Right cardiac atrium (tissue), 5 donors: Measurements from ENCODE around the gene CLEC18A. TPM values are rescaled to one million over a fixed set of nuclear protein-coding genes. Genes with fewer than 3 reads are reported as not detected.
"Not testable (repeated sequence)": the region's sequence is repeated elsewhere in the genome, so short reads cannot be mapped to it uniquely, and the experiment has no call there.

Experiments
- ATAC-seq, 2 donors: fragments of 200-7000 bp; cut with Tn5 transposase; one replicate each; pipeline versions ENCODE4 v1.8.0 to v1.9.1; 2020; ENCODE audit warnings: moderate library complexity in 2 of 2, mild to moderate bottlenecking in 1 of 2
- DNase-seq, 3 donors: peaks; one replicate each; pipeline ENCODE4 v3.0.0-alpha.2; 2020
- H3K27ac ChIP-seq: one replicate; pipeline ENCODE4 v1.5.1; 2013; ENCODE audit warnings: mild to moderate bottlenecking, low read length, control low read depth, moderate library complexity
- H3K27me3 ChIP-seq: one replicate; pipeline ENCODE4 v1.6.1; 2013; ENCODE audit not compliant: control insufficient read depth, insufficient read depth
- H3K4me1 ChIP-seq: one replicate; pipeline ENCODE4 v1.6.1; 2013; ENCODE audit warnings: low read length; ENCODE audit not compliant: control insufficient read depth, insufficient read depth
- H3K4me3 ChIP-seq: one replicate; pipeline ENCODE4 v1.5.1; 2013; ENCODE audit warnings: low read length, control low read depth
- H3K9me3 ChIP-seq: one replicate; pipeline ENCODE4 v1.6.1; 2013; ENCODE audit warnings: low read length; ENCODE audit not compliant: control insufficient read depth
- WGBS: extraction: QIAGEN DNeasy Blood & Tissue Kit; methylation state at CpG from one replicate; pipeline ENCODE4 v1.1.7; 2013; 5-methylcytosine and 5-hydroxymethylcytosine counted together
- intact Hi-C, 4 donors: fragments of 100-400 bp; cut with DNase I; formaldehyde crosslinking; loops; one replicate each; pipeline versions ENCODE4 v1.11.0 to v1.14.0; 2022 to 2023
- long read RNA-seq, 4 donors: library from polyadenylated mRNA; unstranded; transcript quantifications; one replicate each; pipeline ENCODE4 v2.0.0, GENCODE V29; 2020 to 2021
- polyA plus RNA-seq: library from polyadenylated mRNA; stranded (reverse); fragments of 200-250 nt; gene quantifications from one replicate; pipeline ENCODE4 v1.2.3, GENCODE V29; 2013
- total RNA-seq, 4 donors: library from RNA; stranded (reverse); fragmentation: NEBNext Ultra II Directional; extraction: Animal tissue kit (Norgen Biotek cat#: 25700); gene quantifications; one replicate each; pipeline ENCODE4 v1.2.1, GENCODE V29; 2021
- donor health status: healthy with polysubstance abuse.
- donor health status: DM: no; HTN: yes; CAD: no.
- donor health status: DM: no; HTN: no; CAD: no.
- donor health status: DM: no; HTN: yes; CAD: no; lungs with severe emphysema.
- donor health status: DM: yes; HTN: yes; CAD: no.

CLEC18A gene
- under 1 TPM; 0.34 to 0.74 (median 0.48) TPM for total RNA-seq
- 0.18 TPM for polyA plus RNA-seq
- long read RNA-seq, donor 1, result 0 reads
- long read RNA-seq, donor 2, result 0 reads
- long read RNA-seq, donor 3, partial matches to known transcripts, result 0 of 1 reads
- long read RNA-seq, donor 3, other reads (novel, unspliced or antisense), result 1 of 1 reads
- long read RNA-seq, donor 4, result 0 reads

GRCh38 chr16:69951017-69951671, at the start of gene CLEC18A:
Gene CLEC18A, plus strand, starts transcription at chr16:69951334. Its CDS starts 33 bp downstream, at chr16:69951367.
- peak in 1 of 3 donors; percentile 12 for DNase-seq
- peak; percentile 20 to 50 for ATAC-seq
- WGBS, result 54% methylated on average over 9 of the region's 26 CpGs

GRCh38 chr16:69903865-69904415, 47.2 kb upstream of the CLEC18A start:
- intact Hi-C loops, result no loop called here
- H3K27ac ChIP-seq, result no peak overlapping the region
- no peak for ATAC-seq

More at GRCh38 chr16:69951017-69951671, at the start of gene CLEC18A:
- H3K4me3 ChIP-seq, intact Hi-C loops, H3K9me3 ChIP-seq, H3K27me3 ChIP-seq, H3K4me1 ChIP-seq, H3K27ac ChIP-seq: not testable (repeated sequence)

GRCh38 chr16:69904495-69905170, 46.5 kb upstream of the CLEC18A start:
- DNase-seq, result no peak
- no peak for ATAC-seq
- intact Hi-C loops, result no loop called here
- Histone ChIP-seq H3K27me3 (no peaks in the 10 kb centered on the region), H3K9me3 (no peaks in the 10 kb centered on the region), H3K27ac (no peak overlapping the region), H3K4me1 (no peaks in the 10 kb centered on the region), H3K4me3 (no peak overlapping the region)
- WGBS, result 90% methylated on average over 9 of the region's 9 CpGs

More at GRCh38 chr16:69903865-69904415, 47.2 kb upstream of the CLEC18A start:
- no peak overlapping the region for H3K4me3 ChIP-seq
- 82% methylated on average over 8 of the region's 8 CpGs for WGBS
- H3K9me3 ChIP-seq, result no peaks in the 10 kb centered on the region
- no peaks in the 10 kb centered on the region for H3K4me1 ChIP-seq
- DNase-seq, result no peak
- H3K27me3 ChIP-seq, result no peaks in the 10 kb centered on the region

- H3K27ac ChIP-seq, result no peak overlapping the region
- H3K4me1 ChIP-seq, result no peaks in the 10 kb centered on the region
- ATAC-seq (no peak), DNase-seq (no peak)
- intact Hi-C loops, result no loop called here
- H3K9me3 ChIP-seq, result no peaks in the 10 kb centered on the region
- H3K27me3 ChIP-seq, result no peaks in the 10 kb centered on the region
- no peak overlapping the region for H3K4me3 ChIP-seq
- 78% methylated on average over 2 of the region's 2 CpGs for WGBS
Measured at GRCh38 chr16:69905171-69905555, 46.0 kb upstream of the CLEC18A start.

DNA sequence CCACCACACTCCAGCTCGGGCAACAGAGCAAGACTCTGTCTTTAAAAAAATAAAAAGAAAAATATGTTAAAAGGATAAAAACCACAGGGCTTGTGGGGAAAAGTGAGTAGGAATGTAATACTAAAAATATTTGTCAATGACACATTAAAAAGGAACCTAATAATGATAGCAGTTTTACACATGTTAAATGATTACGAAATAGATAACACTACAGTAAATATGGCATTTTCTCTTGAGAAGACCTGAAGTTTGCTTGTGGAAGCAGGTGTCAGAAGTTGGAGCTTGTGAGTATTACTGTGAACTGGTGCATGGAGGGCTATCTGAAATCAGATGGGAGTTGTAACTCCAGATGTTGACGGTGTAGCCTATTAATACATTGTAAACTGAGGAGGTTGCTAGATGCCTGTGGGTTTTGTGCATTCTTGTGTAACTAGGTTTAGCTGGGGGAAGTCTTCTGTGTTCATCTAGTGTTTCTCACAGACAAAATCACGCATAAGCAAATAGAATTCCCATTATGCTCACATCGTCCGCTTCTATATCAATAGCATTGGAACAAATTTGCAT, 44.2 kb upstream of the CLEC18A start:
- DNase-seq (no peak), ATAC-seq (no peak)
- Histone ChIP-seq H3K27ac (no peak overlapping the region), H3K4me3 (no peak overlapping the region), H3K27me3 (no peaks in the 10 kb centered on the region), H3K4me1 (no peaks in the 10 kb centered on the region), H3K9me3 (no peaks in the 10 kb centered on the region)
- 96% methylated on average over 6 of the region's 6 CpGs for WGBS
- intact Hi-C loops, result no loop called here

- Histone ChIP-seq H3K4me1 (no peaks in the 10 kb centered on the region), H3K9me3 (no peaks in the 10 kb centered on the region), H3K27me3 (no peaks in the 10 kb centered on the region), H3K4me3 (no peak overlapping the region), H3K27ac (no peak overlapping the region)
- intact Hi-C loops, result no loop called here
- 96% methylated on average over 8 of the region's 8 CpGs for WGBS
- DNase-seq, result no peak
- no peak for ATAC-seq
Measured at GRCh38 chr16:69909043-69909442, 42.1 kb upstream of the CLEC18A start.

GRCh38 chr16:69909760-69910159, 41.4 kb upstream of the CLEC18A start:
- ATAC-seq (no peak), DNase-seq (no peak)
- intact Hi-C loops, result no loop called here
- WGBS, result 81% methylated on average over 7 of the region's 7 CpGs
- H3K9me3 ChIP-seq, result no peaks in the 10 kb centered on the region
- no peaks in the 10 kb centered on the region for H3K27me3 ChIP-seq
- H3K4me3 ChIP-seq, result no peak overlapping the region
- H3K27ac ChIP-seq, result no peak overlapping the region
- no peaks in the 10 kb centered on the region for H3K4me1 ChIP-seq

DNA sequence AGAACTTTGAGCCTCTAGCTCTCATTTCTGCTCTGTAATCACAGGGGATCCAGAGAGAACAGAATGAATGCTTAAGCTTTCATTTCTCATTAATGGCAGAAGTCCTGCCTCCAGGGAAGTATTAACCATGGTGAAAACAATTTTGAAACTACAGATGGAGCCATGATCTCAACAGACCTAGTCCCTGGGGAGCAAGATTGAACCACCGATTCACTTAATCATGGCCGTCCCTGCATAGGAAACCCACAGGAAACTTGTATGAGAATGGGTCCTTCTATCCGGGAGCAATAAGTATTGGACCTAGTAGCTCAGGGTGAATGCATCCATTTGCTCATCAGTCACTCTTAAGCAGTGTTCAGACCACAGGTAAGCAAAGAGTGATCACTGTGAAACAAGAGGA, 40.2 kb upstream of the CLEC18A start:
- no peak overlapping the region for H3K27ac ChIP-seq
- H3K27me3 ChIP-seq, result no peaks in the 10 kb centered on the region
- intact Hi-C loops, result no loop called here
- DNase-seq (no peak), ATAC-seq (no peak)
- H3K4me1 ChIP-seq, result no peaks in the 10 kb centered on the region
- WGBS, result 58% methylated on average over 3 of the region's 3 CpGs
- H3K4me3 ChIP-seq, result no peak overlapping the region
- H3K9me3 ChIP-seq, result no peaks in the 10 kb centered on the region

DNA sequence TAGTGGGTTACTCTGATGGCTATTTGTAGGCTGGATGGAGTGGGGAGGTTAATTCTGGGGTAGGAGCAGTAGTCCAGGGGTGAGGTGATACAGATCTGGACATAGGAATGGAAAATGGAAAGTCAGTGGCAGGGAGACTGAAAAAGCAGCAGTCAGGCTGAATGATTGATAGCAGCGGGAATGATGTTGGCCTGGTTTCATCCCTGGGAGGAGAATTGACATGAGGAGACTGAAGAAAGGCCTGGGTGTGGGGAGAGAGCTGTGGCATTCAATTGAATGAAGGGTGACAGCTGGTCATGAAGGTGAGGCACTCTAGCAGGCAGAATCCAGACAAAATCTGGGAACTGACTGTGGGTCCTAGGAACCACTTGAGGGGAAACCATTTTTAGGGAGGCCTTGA, 34.7 kb upstream of the CLEC18A start:
- 84% methylated on average over 1 of the region's 1 CpG for WGBS
- peak overlapping the region; percentile 27 for H3K27ac ChIP-seq
- no peaks in the 10 kb centered on the region for H3K27me3 ChIP-seq
- DNase-seq (no peak), ATAC-seq (no peak)
- H3K4me1 ChIP-seq, result no peaks in the 10 kb centered on the region
- no peaks in the 10 kb centered on the region for H3K9me3 ChIP-seq
- intact Hi-C loops, result loop anchor here in 1 of 4 donors (2.0 kb wide), 1 partner anchor 16 kb away; no protein-coding TSS in a partner anchor
- H3K4me3 ChIP-seq, result no peak overlapping the region

DNA sequence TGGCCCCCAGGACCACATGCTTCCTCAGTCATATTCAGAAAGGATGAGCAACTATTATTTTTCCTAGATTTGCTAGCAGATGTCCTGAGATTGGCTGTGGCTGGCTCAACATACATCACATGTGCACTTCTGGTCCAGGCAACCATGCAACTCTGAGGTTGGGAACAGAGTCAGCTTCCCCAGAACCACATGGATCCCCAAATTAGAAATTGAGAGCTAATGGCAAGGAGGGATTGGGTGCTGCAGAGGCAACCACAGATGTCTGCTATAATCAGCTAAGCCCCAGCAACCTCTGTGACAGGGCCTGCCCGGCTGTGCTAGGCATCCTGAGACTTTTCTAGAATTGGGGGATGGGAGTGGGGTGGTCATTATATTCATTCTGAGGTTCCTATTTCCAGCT, 33.8 kb upstream of the CLEC18A start:
- DNase-seq (no peak), ATAC-seq (peak in 1 of 2 donors; percentile 10)
- H3K4me1 ChIP-seq, result no peaks in the 10 kb centered on the region
- H3K27me3 ChIP-seq, result no peaks in the 10 kb centered on the region
- WGBS, result 52% methylated on average over 1 of the region's 1 CpG
- no peak overlapping the region for H3K4me3 ChIP-seq
- intact Hi-C loops, result loop anchor here in 1 of 4 donors (2.0 kb wide), 1 partner anchor 17 kb away; no protein-coding TSS in a partner anchor
- H3K9me3 ChIP-seq, result no peaks in the 10 kb centered on the region
- no peak overlapping the region for H3K27ac ChIP-seq

DNA sequence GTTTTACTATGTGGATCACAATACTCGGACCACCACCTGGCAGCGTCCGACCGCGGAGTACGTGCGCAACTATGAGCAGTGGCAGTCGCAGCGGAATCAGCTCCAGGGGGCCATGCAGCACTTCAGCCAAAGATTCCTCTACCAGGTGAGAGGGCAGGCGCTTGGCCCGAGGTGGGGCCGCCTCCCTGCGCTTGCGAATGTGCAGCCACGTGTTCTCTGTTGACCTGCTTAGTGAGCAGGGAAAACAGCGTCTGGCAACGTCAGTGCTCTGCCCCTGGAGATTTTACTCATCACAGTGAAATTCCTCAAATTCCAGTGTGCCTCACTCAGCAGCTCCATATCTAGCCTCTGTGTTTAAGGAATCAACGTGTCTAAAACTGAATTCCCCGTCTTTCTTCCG, 33.4 kb upstream of the CLEC18A start:
- no peak overlapping the region for H3K27ac ChIP-seq
- peak; percentile 64 to 71 for ATAC-seq
- DNase-seq, result peak in 2 of 3 donors; percentile 68 to 73
- no peaks in the 10 kb centered on the region for H3K4me1 ChIP-seq
- intact Hi-C loops, result loop anchor here in 1 of 4 donors (2.0 kb wide), 1 partner anchor 17 kb away; no protein-coding TSS in a partner anchor
- H3K9me3 ChIP-seq, result no peaks in the 10 kb centered on the region
- no peaks in the 10 kb centered on the region for H3K27me3 ChIP-seq
- 61% methylated on average over 20 of the region's 20 CpGs for WGBS
- H3K4me3 ChIP-seq, result no peak overlapping the region
